Fibroblast of mammary gland (primary cell): Measurements from ENCODE around the gene SH3RF2.
A peak's percentile ranks its signal among the peaks of the same experiment; 100 is the strongest.

ENCODE experiments used
- DNase-seq: peaks from one replicate; pipeline ENCODE4 v3.0.0-alpha.2; 2010; ENCODE audit warnings: low read depth
- H3K4me3 ChIP-seq: 2 replicates; pipeline ENCODE4 v1.5.1; 2011; ENCODE audit warnings: low read depth, mild to moderate bottlenecking, low read length, moderate library complexity; ENCODE audit not compliant: control insufficient read depth
- CTCF ChIP-seq: conservative IDR thresholded peaks from 2 replicates; pipeline ENCODE4 v1.5.1; 2011; ENCODE audit warnings: low read depth, low read length, inconsistent platforms; ENCODE audit not compliant: control insufficient read depth, insufficient read depth

Gene SH3RF2

DNA sequence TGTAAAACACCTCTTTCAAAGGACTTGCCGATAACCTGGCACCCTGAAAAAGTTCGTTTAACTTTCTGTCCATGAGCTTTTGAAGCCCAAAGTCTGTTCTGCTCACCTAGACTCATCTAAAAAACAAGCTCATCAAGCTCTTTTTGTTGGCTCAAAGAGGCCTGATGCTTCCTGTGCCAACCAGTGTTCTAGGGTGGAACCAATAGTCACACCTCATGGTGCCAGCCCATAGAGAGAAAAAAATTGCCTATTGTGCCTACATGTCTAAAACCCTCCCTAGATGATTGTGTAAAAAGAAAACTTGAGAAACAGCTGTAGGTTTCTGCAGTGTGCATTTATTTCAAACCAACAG, 4.7 kb downstream of the SH3RF2 start:
- DNase-seq: no peak
- TF ChIP-seq CTCF: no peak
- no peak overlapping the region for H3K4me3 ChIP-seq

GRCh38 chr5:145941448-145942130, 5.2 kb downstream of the SH3RF2 start:
- no peak for TF ChIP-seq CTCF
- H3K4me3 ChIP-seq: no peak overlapping the region
- DNase-seq: peak; percentile 32

DNA sequence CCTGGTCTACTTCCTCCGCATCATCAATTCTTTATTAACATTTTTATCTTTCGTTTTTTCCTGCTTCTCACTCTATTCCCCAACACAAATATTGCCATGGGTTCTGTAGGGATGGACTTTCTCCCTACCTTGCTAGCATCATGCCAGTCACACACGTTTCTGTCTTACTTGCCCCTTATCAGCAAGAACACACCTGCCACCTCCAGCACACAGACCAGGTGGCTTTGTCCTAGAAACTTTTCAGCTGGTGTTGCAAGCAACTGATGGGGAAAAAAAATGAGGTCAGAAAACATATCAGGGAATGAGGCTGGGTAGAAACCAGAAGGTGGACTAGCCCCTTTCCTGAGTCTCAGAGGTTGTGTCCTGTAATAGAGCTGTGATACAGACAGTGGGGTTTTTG, 5.8 kb downstream of the SH3RF2 start:
- DNase-seq: no peak
- TF ChIP-seq CTCF: no peak
- H3K4me3 ChIP-seq: no peak overlapping the region

- no peak for TF ChIP-seq CTCF
- DNase-seq: no peak
- H3K4me3 ChIP-seq: no peak overlapping the region
These were observed 6.4 kb downstream of the SH3RF2 start for GRCh38 chr5:145942749-145943148.

DNA sequence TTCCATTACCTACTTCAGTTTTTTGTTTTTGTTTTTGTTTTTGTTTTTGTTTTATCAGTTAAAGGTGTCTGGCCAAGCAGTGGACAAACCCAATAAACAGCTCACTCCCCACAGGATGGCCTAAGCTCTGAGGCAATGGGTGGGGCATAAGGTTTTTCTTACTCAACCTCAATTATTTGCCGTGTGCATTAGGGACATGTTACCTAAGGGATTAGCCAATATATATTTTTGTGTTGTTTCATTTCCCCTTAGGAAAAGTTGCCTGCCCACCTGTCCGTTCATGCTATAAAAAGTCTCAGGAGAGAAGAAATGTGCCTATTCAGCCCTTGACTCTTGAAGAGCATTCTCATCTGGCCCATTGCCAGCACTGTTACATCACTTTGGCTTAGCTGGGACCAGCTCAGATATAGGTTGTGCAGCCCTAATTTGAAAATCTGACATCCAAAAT, 7.3 kb downstream of the SH3RF2 start:
- no peak overlapping the region for H3K4me3 ChIP-seq
- peak; percentile 49 for DNase-seq
- no peak for TF ChIP-seq CTCF

- DNase-seq: no peak
- H3K4me3 ChIP-seq: no peak overlapping the region
- TF ChIP-seq CTCF: no peak
These were observed 8.0 kb downstream of the SH3RF2 start for GRCh38 chr5:145944328-145944727.
